ENCODE results near the gene MT1X.

Gene MT1X

DNA sequence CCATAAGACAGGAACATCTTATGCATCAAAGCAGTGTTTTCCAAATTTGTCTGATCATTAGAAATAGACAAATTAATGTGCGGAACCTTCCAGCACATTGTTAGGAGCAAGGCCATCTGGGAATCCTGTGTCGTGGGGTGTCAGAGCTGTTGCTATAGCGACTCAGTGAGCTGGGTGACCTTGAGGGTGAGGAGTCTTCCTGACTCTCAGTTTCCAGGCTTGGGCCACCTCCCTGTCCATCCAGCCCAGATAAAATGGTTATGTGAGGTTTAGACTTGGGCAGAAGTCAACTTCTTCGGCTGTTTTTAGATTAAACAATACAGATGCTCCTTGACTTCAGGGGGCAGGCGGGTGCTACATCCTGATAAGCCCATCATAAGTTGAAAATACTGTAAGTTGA is 20.6 kb downstream of the MT1X start:
- Histone ChIP-seq H3K23ac (ENCODE audit: low read length in 2 of 2) (no peak overlapping the region), H3K4me1 (ENCODE audit: control insufficient read depth, insufficient read depth, low read depth, low read length) (no peaks in the 10 kb centered on the region), H3K9me3 (ENCODE audit: control insufficient read depth, low read length) (no peaks in the 10 kb centered on the region), H2AK5ac (ENCODE audit: low read length, severe bottlenecking) (no peak overlapping the region), H3K14ac (ENCODE audit: low read length in 2 of 2) (no peak overlapping the region), H2AFZ (ENCODE audit: low read depth, low read length) (no peak overlapping the region), H3K79me1 (replicated peaks; ENCODE audit: low read length, poor library complexity, severe bottlenecking) (no peaks in the 10 kb centered on the region), H3K4me2 (ENCODE audit: low read length, poor library complexity, severe bottlenecking) (no peak overlapping the region), H3K9ac (ENCODE audit: low read length) (peak overlapping the region; percentile 66), H3K4ac (ENCODE audit: low read depth in 1 of 2, low read length in 2 of 2) (no peak overlapping the region), H3K27me3 (ENCODE audit: control insufficient read depth in 1 of 2, insufficient read depth in 1 of 2, low read length in 2 of 2) (no peaks in the 10 kb centered on the region), H4K8ac (ENCODE audit: low read length) (no peak overlapping the region), H3K27ac (ENCODE audit: low read length, poor library complexity, severe bottlenecking) (no peak overlapping the region), H2BK15ac (ENCODE audit: low read depth, poor library complexity, severe bottlenecking) (no peak overlapping the region), H3K4me3 (ENCODE audit: insufficient read depth in 1 of 2, low read depth in 1 of 2, low read length in 2 of 2) (no peak overlapping the region), H2BK120ac (ENCODE audit: low read depth, low read length) (no peak overlapping the region), H3K18ac (ENCODE audit: low read depth in 1 of 2, low read length in 2 of 2) (no peak overlapping the region), H2BK12ac (ENCODE audit: low read length in 2 of 2) (no peak overlapping the region), H2BK5ac (ENCODE audit: low read depth, low read length, poor library complexity, severe bottlenecking) (no peak overlapping the region), H3K36me3 (ENCODE audit: control insufficient read depth in 1 of 2, insufficient read depth in 2 of 2, low read depth in 1 of 2, low read length in 2 of 2) (no peaks in the 10 kb centered on the region), H4K91ac (ENCODE audit: low read length) (peak overlapping the region; percentile 30)
- 85% methylated on average over 5 of the region's 5 CpGs for WGBS
- no peak for DNase-seq

DNA sequence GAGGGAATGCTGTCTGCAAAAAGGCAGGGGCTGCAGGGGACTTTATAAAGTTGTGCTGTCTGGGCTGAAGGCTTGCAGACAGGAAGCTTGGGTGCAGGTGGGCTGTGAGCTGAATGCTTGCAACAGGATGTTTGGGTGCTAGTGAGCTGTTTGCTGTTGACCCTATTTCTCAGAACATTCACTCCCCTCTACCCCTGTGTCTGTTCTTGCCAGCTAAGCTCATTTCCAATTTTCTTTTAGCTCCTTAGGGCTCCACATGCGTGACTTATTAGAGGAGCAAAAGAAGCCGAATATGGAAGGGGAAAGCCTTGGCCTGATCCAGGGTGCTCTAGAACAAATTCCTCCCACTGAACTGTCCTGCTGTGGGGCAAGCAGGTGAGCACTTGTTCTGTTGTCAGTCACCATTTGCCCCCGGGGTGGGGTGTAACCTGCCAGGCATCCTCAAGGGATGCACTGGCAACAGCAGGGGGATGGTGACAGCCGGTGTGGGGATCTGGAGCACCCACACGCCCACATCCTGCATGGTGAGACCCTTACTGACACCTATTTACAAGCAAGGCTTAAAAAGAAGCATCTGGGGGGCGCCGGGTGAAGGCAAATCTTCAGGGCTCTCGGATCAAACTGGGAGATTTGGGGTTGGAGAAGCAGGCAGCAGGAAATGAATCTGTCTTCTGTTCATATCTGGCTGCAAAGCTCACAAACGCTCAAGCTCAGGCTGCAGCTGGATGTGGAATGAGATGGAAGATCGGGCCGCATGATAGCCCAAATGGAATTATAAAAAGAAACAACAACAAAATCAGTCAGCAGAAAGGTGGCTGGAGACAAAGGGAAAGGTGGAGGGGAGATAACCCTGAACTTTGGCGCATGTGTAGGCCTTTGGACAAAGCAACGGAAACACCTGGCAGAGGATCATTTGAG is 26.5 kb downstream of the MT1X start:
- Histone ChIP-seq H3K9ac (ENCODE audit: low read length) (no peak overlapping the region), H3K79me1 (replicated peaks; ENCODE audit: low read length, poor library complexity, severe bottlenecking) (no peaks in the 10 kb centered on the region), H2BK15ac (ENCODE audit: low read depth, poor library complexity, severe bottlenecking) (no peak overlapping the region), H3K27ac (ENCODE audit: low read length, poor library complexity, severe bottlenecking) (no peak overlapping the region), H3K27me3 (ENCODE audit: control insufficient read depth in 1 of 2, insufficient read depth in 1 of 2, low read length in 2 of 2) (peaks cover 0 to 14% of the 10 kb centered on the region in 2 experiments), H2BK120ac (ENCODE audit: low read depth, low read length) (no peak overlapping the region), H2BK12ac (ENCODE audit: low read length in 2 of 2) (no peak overlapping the region), H3K4me3 (ENCODE audit: insufficient read depth in 1 of 2, low read depth in 1 of 2, low read length in 2 of 2) (no peak overlapping the region), H4K8ac (ENCODE audit: low read length) (no peak overlapping the region), H3K18ac (ENCODE audit: low read depth in 1 of 2, low read length in 2 of 2) (no peak overlapping the region), H2AFZ (ENCODE audit: low read depth, low read length) (no peak overlapping the region), H3K23ac (ENCODE audit: low read length in 2 of 2) (no peak overlapping the region), H3K9me3 (ENCODE audit: control insufficient read depth, low read length) (no peaks in the 10 kb centered on the region), H2BK5ac (ENCODE audit: low read depth, low read length, poor library complexity, severe bottlenecking) (no peak overlapping the region), H3K4me2 (ENCODE audit: low read length, poor library complexity, severe bottlenecking) (no peak overlapping the region), H3K14ac (ENCODE audit: low read length in 2 of 2) (peak overlapping the region in 1 of 2 experiments; percentile 33), H3K36me3 (ENCODE audit: control insufficient read depth in 1 of 2, insufficient read depth in 2 of 2, low read depth in 1 of 2, low read length in 2 of 2) (no peaks in the 10 kb centered on the region), H3K4me1 (ENCODE audit: control insufficient read depth, insufficient read depth, low read depth, low read length) (no peaks in the 10 kb centered on the region), H4K91ac (ENCODE audit: low read length) (no peak overlapping the region), H2AK5ac (ENCODE audit: low read length, severe bottlenecking) (no peak overlapping the region), H3K4ac (ENCODE audit: low read depth in 1 of 2, low read length in 2 of 2) (no peak overlapping the region)
- DNase-seq: no peak
- WGBS: 88% methylated on average over 10 of the region's 13 CpGs

DNA sequence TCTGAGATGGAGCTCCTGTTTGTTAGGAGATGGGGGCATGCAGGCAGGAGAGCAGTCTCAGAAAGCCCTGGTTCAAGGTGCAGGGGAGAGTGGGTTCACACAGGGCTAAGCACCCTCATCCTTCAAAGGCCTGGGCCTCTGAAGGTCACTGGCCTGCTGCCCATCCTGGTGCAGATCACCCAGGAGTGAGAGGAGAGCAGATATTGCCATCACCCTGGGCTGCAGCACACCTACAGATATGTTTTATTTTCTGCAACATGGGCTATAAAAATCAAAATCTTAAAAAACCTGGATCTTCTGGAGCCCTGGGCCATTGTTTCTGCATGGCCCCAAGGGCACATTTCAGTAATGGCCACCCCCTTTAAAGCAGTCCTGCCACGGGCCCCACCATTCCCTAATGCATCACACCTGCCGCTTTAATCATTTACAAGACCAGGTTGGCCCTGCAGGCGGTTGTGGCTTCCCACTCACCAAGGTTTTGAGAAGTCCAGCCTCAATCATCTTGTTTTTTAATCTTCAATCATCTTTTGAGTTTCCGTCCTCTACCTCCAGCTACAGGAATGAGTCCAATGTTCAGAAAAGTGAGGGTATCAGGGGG is 27.3 kb downstream of the MT1X start:
- Histone ChIP-seq H3K36me3 (ENCODE audit: control insufficient read depth in 1 of 2, insufficient read depth in 2 of 2, low read depth in 1 of 2, low read length in 2 of 2) (no peaks in the 10 kb centered on the region), H4K91ac (ENCODE audit: low read length) (no peak overlapping the region), H3K9ac (ENCODE audit: low read length) (no peak overlapping the region), H3K27ac (ENCODE audit: low read length, poor library complexity, severe bottlenecking) (no peak overlapping the region), H3K4me1 (ENCODE audit: control insufficient read depth, insufficient read depth, low read depth, low read length) (no peaks in the 10 kb centered on the region), H2AK5ac (ENCODE audit: low read length, severe bottlenecking) (no peak overlapping the region), H3K4me2 (ENCODE audit: low read length, poor library complexity, severe bottlenecking) (no peak overlapping the region), H3K27me3 (ENCODE audit: control insufficient read depth in 1 of 2, insufficient read depth in 1 of 2, low read length in 2 of 2) (peaks cover 0 to 14% of the 10 kb centered on the region in 2 experiments), H2BK12ac (ENCODE audit: low read length in 2 of 2) (no peak overlapping the region), H4K8ac (ENCODE audit: low read length) (no peak overlapping the region), H3K4ac (ENCODE audit: low read depth in 1 of 2, low read length in 2 of 2) (no peak overlapping the region), H3K23ac (ENCODE audit: low read length in 2 of 2) (no peak overlapping the region), H3K18ac (ENCODE audit: low read depth in 1 of 2, low read length in 2 of 2) (no peak overlapping the region), H2BK5ac (ENCODE audit: low read depth, low read length, poor library complexity, severe bottlenecking) (no peak overlapping the region), H3K79me1 (replicated peaks; ENCODE audit: low read length, poor library complexity, severe bottlenecking) (no peaks in the 10 kb centered on the region), H2BK15ac (ENCODE audit: low read depth, poor library complexity, severe bottlenecking) (no peak overlapping the region), H3K9me3 (ENCODE audit: control insufficient read depth, low read length) (no peaks in the 10 kb centered on the region), H2BK120ac (ENCODE audit: low read depth, low read length) (no peak overlapping the region), H3K14ac (ENCODE audit: low read length in 2 of 2) (no peak overlapping the region), H3K4me3 (ENCODE audit: insufficient read depth in 1 of 2, low read depth in 1 of 2, low read length in 2 of 2) (no peak overlapping the region), H2AFZ (ENCODE audit: low read depth, low read length) (no peak overlapping the region)
- 79% methylated on average over 4 of the region's 4 CpGs for WGBS
- no peak for DNase-seq

DNA sequence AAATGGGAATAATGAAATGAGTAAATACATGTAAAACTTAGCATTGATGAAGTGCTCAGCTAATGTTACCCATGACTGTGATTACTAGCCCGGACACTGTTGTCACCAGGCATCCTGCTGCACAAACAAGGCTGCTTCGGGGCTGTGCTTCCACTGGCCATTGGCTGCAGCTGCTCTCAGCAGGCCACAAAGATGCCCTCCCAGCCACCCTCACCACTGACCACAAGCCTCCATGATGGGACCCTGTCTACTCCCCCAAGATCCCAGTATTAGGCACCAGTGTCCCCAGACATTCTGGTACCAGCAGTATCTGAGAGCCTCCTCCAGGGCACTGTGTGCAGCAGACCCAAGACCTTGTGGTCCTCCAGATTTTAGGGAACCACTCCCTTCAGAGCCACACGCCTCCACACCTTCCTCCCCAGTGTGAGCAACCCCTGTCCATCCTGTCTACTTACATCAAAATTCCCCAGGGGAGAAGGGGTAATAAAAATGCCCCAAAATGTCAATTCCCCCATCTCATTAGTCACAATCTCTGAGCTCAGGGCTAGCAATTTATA is 28.0 kb downstream of the MT1X start:
- H2AFZ ChIP-seq (ENCODE audit: low read depth, low read length): no peak overlapping the region
- H2BK120ac ChIP-seq (ENCODE audit: low read depth, low read length): no peak overlapping the region
- H3K9me3 ChIP-seq (ENCODE audit: control insufficient read depth, low read length): no peaks in the 10 kb centered on the region
- no peak overlapping the region for H3K18ac ChIP-seq (ENCODE audit: low read depth in 1 of 2, low read length in 2 of 2)
- no peaks in the 10 kb centered on the region for H3K79me1 ChIP-seq (replicated peaks; ENCODE audit: low read length, poor library complexity, severe bottlenecking)
- H3K4me1 ChIP-seq (ENCODE audit: control insufficient read depth, insufficient read depth, low read depth, low read length): no peaks in the 10 kb centered on the region
- no peak overlapping the region for H3K23ac ChIP-seq (ENCODE audit: low read length in 2 of 2)
- H3K27ac ChIP-seq (ENCODE audit: low read length, poor library complexity, severe bottlenecking): no peak overlapping the region
- H4K8ac ChIP-seq (ENCODE audit: low read length): no peak overlapping the region
- H3K14ac ChIP-seq (ENCODE audit: low read length in 2 of 2): no peak overlapping the region
- no peak overlapping the region for H3K4ac ChIP-seq (ENCODE audit: low read depth in 1 of 2, low read length in 2 of 2)
- H3K36me3 ChIP-seq (ENCODE audit: control insufficient read depth in 1 of 2, insufficient read depth in 2 of 2, low read depth in 1 of 2, low read length in 2 of 2): no peaks in the 10 kb centered on the region
- no peak overlapping the region for H4K91ac ChIP-seq (ENCODE audit: low read length)
- H2BK15ac ChIP-seq (ENCODE audit: low read depth, poor library complexity, severe bottlenecking): no peak overlapping the region
- H2BK5ac ChIP-seq (ENCODE audit: low read depth, low read length, poor library complexity, severe bottlenecking): no peak overlapping the region
- H2AK5ac ChIP-seq (ENCODE audit: low read length, severe bottlenecking): no peak overlapping the region
- H3K4me2 ChIP-seq (ENCODE audit: low read length, poor library complexity, severe bottlenecking): no peak overlapping the region
- peaks cover 0 to 14% of the 10 kb centered on the region in 2 experiments for H3K27me3 ChIP-seq (ENCODE audit: control insufficient read depth in 1 of 2, insufficient read depth in 1 of 2, low read length in 2 of 2)
- no peak overlapping the region for H2BK12ac ChIP-seq (ENCODE audit: low read length in 2 of 2)
- H3K9ac ChIP-seq (ENCODE audit: low read length): no peak overlapping the region
- no peak overlapping the region for H3K4me3 ChIP-seq (ENCODE audit: insufficient read depth in 1 of 2, low read depth in 1 of 2, low read length in 2 of 2)
- DNase-seq: no peak
- 87% methylated on average over 3 of the region's 3 CpGs for WGBS

All from mesenchymal stem cell (in vitro differentiated cells and primary cell).